Measurements from ENCODE around the gene RPS21. TPM values are rescaled to one million over a fixed set of nuclear protein-coding genes. Genes with fewer than 3 reads are reported as not detected.

RPS21 gene
- polyA plus RNA-seq, 1 donor = 2,139 TPM

GRCh38 chr20:62405108-62405980 lies 18.4 kb downstream of the RPS21 start:
- DNase-seq = no peak
- H3K27ac ChIP-seq (ENCODE audit: low read length) = no peak overlapping the region
- peaks cover 36% of the 10 kb centered on the region for H3K4me1 ChIP-seq (ENCODE audit: control insufficient read depth, insufficient read depth, low read length)
- H3K4me3 ChIP-seq (ENCODE audit: low read length) = peak overlapping the region; percentile 70
- H3K27me3 ChIP-seq (ENCODE audit: control insufficient read depth, insufficient read depth, low read length) = no peaks in the 10 kb centered on the region
- peaks cover 3% of the 10 kb centered on the region for H3K9me3 ChIP-seq (ENCODE audit: control insufficient read depth, low read depth, low read length)
- WGBS (ENCODE audit: insufficient coverage, low lambda C conversion rate) = no CpG with 5 or more reads among the region's 23 CpGs
- peaks cover 16% of the 10 kb centered on the region for H3K36me3 ChIP-seq (ENCODE audit: control insufficient read depth, insufficient read depth, low read length)

GRCh38 chr20:62405981-62406513 lies 19.1 kb downstream of the RPS21 start:
- H3K27ac ChIP-seq (ENCODE audit: low read length) = no peak overlapping the region
- no CpG with 5 or more reads among the region's 10 CpGs for WGBS (ENCODE audit: insufficient coverage, low lambda C conversion rate)
- no peak for DNase-seq

GRCh38 chr20:62406635-62407176 lies 19.8 kb downstream of the RPS21 start:
- Histone ChIP-seq H3K4me3 (ENCODE audit: low read length) (peak overlapping the region; percentile 70), H3K27me3 (ENCODE audit: control insufficient read depth, insufficient read depth, low read length) (no peaks in the 10 kb centered on the region), H3K9me3 (ENCODE audit: control insufficient read depth, low read depth, low read length) (peaks cover 3% of the 10 kb centered on the region), H3K4me1 (ENCODE audit: control insufficient read depth, insufficient read depth, low read length) (peaks cover 50% of the 10 kb centered on the region), H3K27ac (ENCODE audit: low read length) (no peak overlapping the region), H3K36me3 (ENCODE audit: control insufficient read depth, insufficient read depth, low read length) (peaks cover 9% of the 10 kb centered on the region)
- no CpG with 5 or more reads among the region's 42 CpGs for WGBS (ENCODE audit: insufficient coverage, low lambda C conversion rate)
- DNase-seq = no peak

More at GRCh38 chr20:62405981-62406513, 19.1 kb downstream of the RPS21 start:
- H3K4me3 ChIP-seq (ENCODE audit: low read length) = peak overlapping the region; percentile 70
- H3K4me1 ChIP-seq (ENCODE audit: control insufficient read depth, insufficient read depth, low read length) = peaks cover 43% of the 10 kb centered on the region
- no peaks in the 10 kb centered on the region for H3K27me3 ChIP-seq (ENCODE audit: control insufficient read depth, insufficient read depth, low read length)
- H3K9me3 ChIP-seq (ENCODE audit: control insufficient read depth, low read depth, low read length) = peaks cover 3% of the 10 kb centered on the region
- H3K36me3 ChIP-seq (ENCODE audit: control insufficient read depth, insufficient read depth, low read length) = peaks cover 10% of the 10 kb centered on the region

GRCh38 chr20:62407221-62407992 lies 20.5 kb downstream of the RPS21 start, which contains the start of gene CABLES2:
Gene CABLES2 (minus strand): TSS chr20:62407285. CDS start chr20:62407276, 9 bp downstream.
- Histone ChIP-seq H3K4me1 (ENCODE audit: control insufficient read depth, insufficient read depth, low read length) (peaks cover 56% of the 10 kb centered on the region), H3K4me3 (ENCODE audit: low read length) (peak within 1 kb of the TSS; percentile 70), H3K27ac (ENCODE audit: low read length) (peak within 1 kb of the TSS; percentile 79), H3K9me3 (ENCODE audit: control insufficient read depth, low read depth, low read length) (peaks cover 3% of the 10 kb centered on the region), H3K36me3 (ENCODE audit: control insufficient read depth, insufficient read depth, low read length) (peaks cover 6% of the 10 kb centered on the region), H3K27me3 (ENCODE audit: control insufficient read depth, insufficient read depth, low read length) (no peaks in the 10 kb centered on the region)
- no CpG with 5 or more reads among the region's 73 CpGs for WGBS (ENCODE audit: insufficient coverage, low lambda C conversion rate)
- DNase-seq = peak; percentile 95 to 97

GRCh38 chr20:62408055-62408454 lies 21.2 kb downstream of the RPS21 start:
- peaks cover 3% of the 10 kb centered on the region for H3K9me3 ChIP-seq (ENCODE audit: control insufficient read depth, low read depth, low read length)
- H3K27me3 ChIP-seq (ENCODE audit: control insufficient read depth, insufficient read depth, low read length) = no peaks in the 10 kb centered on the region
- peaks cover 60% of the 10 kb centered on the region for H3K4me1 ChIP-seq (ENCODE audit: control insufficient read depth, insufficient read depth, low read length)
- DNase-seq = no peak
- WGBS (ENCODE audit: insufficient coverage, low lambda C conversion rate) = no CpG with 5 or more reads among the region's 15 CpGs
- peak overlapping the region; percentile 79 for H3K27ac ChIP-seq (ENCODE audit: low read length)
- peaks cover under 1% of the 10 kb centered on the region for H3K36me3 ChIP-seq (ENCODE audit: control insufficient read depth, insufficient read depth, low read length)
- H3K4me3 ChIP-seq (ENCODE audit: low read length) = peak overlapping the region; percentile 54

GRCh38 chr20:62408640-62409039 lies 21.7 kb downstream of the RPS21 start:
- Histone ChIP-seq H3K36me3 (ENCODE audit: control insufficient read depth, insufficient read depth, low read length) (no peaks in the 10 kb centered on the region), H3K9me3 (ENCODE audit: control insufficient read depth, low read depth, low read length) (peaks cover 3% of the 10 kb centered on the region), H3K4me3 (ENCODE audit: low read length) (no peak overlapping the region), H3K27me3 (ENCODE audit: control insufficient read depth, insufficient read depth, low read length) (no peaks in the 10 kb centered on the region), H3K27ac (ENCODE audit: low read length) (no peak overlapping the region), H3K4me1 (ENCODE audit: control insufficient read depth, insufficient read depth, low read length) (peaks cover 66% of the 10 kb centered on the region)
- no peak for DNase-seq
- WGBS (ENCODE audit: insufficient coverage, low lambda C conversion rate) = no CpG with 5 or more reads among the region's 12 CpGs

GRCh38 chr20:62409086-62409853 lies 22.4 kb downstream of the RPS21 start:
- Histone ChIP-seq H3K4me1 (ENCODE audit: control insufficient read depth, insufficient read depth, low read length) (peaks cover 72% of the 10 kb centered on the region), H3K27ac (ENCODE audit: low read length) (peak overlapping the region; percentile 98)

GRCh38 chr20:62409931-62410745 lies 23.2 kb downstream of the RPS21 start:
- Histone ChIP-seq H3K36me3 (ENCODE audit: control insufficient read depth, insufficient read depth, low read length) (no peaks in the 10 kb centered on the region), H3K27me3 (ENCODE audit: control insufficient read depth, insufficient read depth, low read length) (no peaks in the 10 kb centered on the region), H3K9me3 (ENCODE audit: control insufficient read depth, low read depth, low read length) (peaks cover 3% of the 10 kb centered on the region), H3K27ac (ENCODE audit: low read length) (peak overlapping the region; percentile 98), H3K4me3 (ENCODE audit: low read length) (peak overlapping the region; percentile 12), H3K4me1 (ENCODE audit: control insufficient read depth, insufficient read depth, low read length) (peaks cover 81% of the 10 kb centered on the region)
- peak in 1 of 2 donors; percentile 70 for DNase-seq
- no CpG with 5 or more reads among the region's 30 CpGs for WGBS (ENCODE audit: insufficient coverage, low lambda C conversion rate)

More at GRCh38 chr20:62409086-62409853, 22.4 kb downstream of the RPS21 start:
- Histone ChIP-seq H3K27me3 (ENCODE audit: control insufficient read depth, insufficient read depth, low read length) (no peaks in the 10 kb centered on the region), H3K9me3 (ENCODE audit: control insufficient read depth, low read depth, low read length) (peaks cover 3% of the 10 kb centered on the region), H3K4me3 (ENCODE audit: low read length) (no peak overlapping the region), H3K36me3 (ENCODE audit: control insufficient read depth, insufficient read depth, low read length) (no peaks in the 10 kb centered on the region)
- no CpG with 5 or more reads among the region's 12 CpGs for WGBS (ENCODE audit: insufficient coverage, low lambda C conversion rate)
- no peak for DNase-seq

Measured in large intestine (tissue), 3 donors.